Heart left ventricle (tissue), 16 donors: ENCODE measurements around the gene TBC1D19. TPM values are rescaled to one million over a fixed set of nuclear protein-coding genes. Genes with fewer than 3 reads are reported as not detected.

Source experiments
- ATAC-seq, 4 donors: fragments of 200-7000 bp; cut with Tn5 transposase; one replicate each; pipeline ENCODE4 v1.9.1; 2020 to 2022; ENCODE audit warnings: moderate library complexity in 4 of 4, mild to moderate bottlenecking in 3 of 4, moderate number of reproducible peaks in 1 of 4
- DNase-seq, 5 donors: peaks; one replicate each; pipeline ENCODE4 v3.0.0-alpha.2; 2020
- H3K27ac ChIP-seq, 12 donors: fragments of 200-600 bp; sonication (generic) in 4 of 12; one replicate each; pipeline versions ENCODE4 v1.5.0 to v1.8.0; 2016 to 2022; ENCODE audit warnings: mild to moderate bottlenecking in 2 of 12
- H3K27me3 ChIP-seq, 9 donors: fragments of 200-600 bp; sonication (generic) in 2 of 9; one replicate each; pipeline versions ENCODE4 v1.5.1 to v1.8.0; 2016 to 2022; ENCODE audit warnings: mild to moderate bottlenecking in 3 of 9
- H3K36me3 ChIP-seq, 9 donors: fragments of 200-600 bp; sonication (generic) in 2 of 9; one replicate each; pipeline versions ENCODE4 v1.5.0 to v1.8.0; 2018 to 2022; ENCODE audit warnings: mild to moderate bottlenecking in 2 of 9
- H3K4me1 ChIP-seq, 12 donors: fragments of 200-600 bp; sonication (generic) in 4 of 12; one replicate each; pipeline versions ENCODE4 v1.5.0 to v1.8.0; 2016 to 2022; ENCODE audit warnings: mild to moderate bottlenecking in 3 of 12
- H3K4me3 ChIP-seq, 12 donors: fragments of 200-600 bp; sonication (generic) in 4 of 12; one replicate each; pipeline versions ENCODE4 v1.5.0 to v1.8.0; 2017 to 2022; ENCODE audit warnings: mild to moderate bottlenecking in 9 of 12, moderate library complexity in 4 of 12
- H3K9me3 ChIP-seq, 12 donors: fragments of 200-600 bp; sonication (generic) in 4 of 12; one replicate each; pipeline versions ENCODE4 v1.5.0 to v1.8.0; 2016 to 2022; ENCODE audit warnings: mild to moderate bottlenecking in 1 of 12
- POLR2A ChIP-seq, 2 donors: fragments of 450-650 bp; IDR thresholded peaks; one replicate each; pipeline ENCODE4 v1.6.1; 2017; ENCODE audit warnings: antibody characterized with exemption in 2 of 2, mild to moderate bottlenecking in 2 of 2, moderate library complexity in 2 of 2
- WGBS, 4 donors: extraction: QIAGEN DNeasy Blood & Tissue Kit in 2 of 4; methylation state at CpG; one replicate each; pipeline versions ENCODE4 v1.1.5 to v1.1.7; 2013 to 2018; 5-methylcytosine and 5-hydroxymethylcytosine counted together
- intact Hi-C, 10 donors: fragments of 100-400 bp; cut with DNase I; formaldehyde crosslinking; loops; one replicate each; pipeline versions ENCODE4 v1.11.1 to v1.14.2; 2022
- polyA plus RNA-seq, 2 donors: library from polyadenylated mRNA; stranded (reverse); fragments of 200-250 nt; gene quantifications; one replicate each; pipeline ENCODE4 v1.2.3, GENCODE V29; 2013
- total RNA-seq, 9 donors: library from RNA; depleted of rRNA in 2 of 9; stranded (reverse); fragments of >200 nt in 2 of 9; fragmentation: NEBNext Ultra II Directional in 3 of 9; extraction: Animal tissue kit (Norgen Biotek cat#: 25700) in 3 of 9; gene quantifications; one replicate each; pipeline versions ENCODE4 v1.1.0 to v1.2.4, GENCODE V29; 2016 to 2023
- TF ChIP-seq, protein P1 (sequence below), 12 donors: fragments of 200-600 bp; sonication (generic) in 4 of 12; IDR thresholded peaks; one replicate each; pipeline versions ENCODE4 v1.5.0 to v1.8.0; 2018 to 2022; ENCODE audit warnings: antibody characterized with exemption in 12 of 12, mild to moderate bottlenecking in 5 of 12
- donor health status: ischemic (EF 13 %, LVEDD 7.1; RV severe dilation, severe dysfunction).
- donor health status: healthy with polysubstance abuse.
- donor health status: DM: no; HTN: yes; CAD: no.
- donor health status: DM: no; HTN: no; CAD: no.
- donor health status: ischemic (EF 25% LVEDD 6.9; RV normal size, moderate dysfunction).
- donor health status: ischemic (EF 25% LVEDD 5.7; RV mildly dilated, moderate dysfunction).
- donor health status: healthy.
- donor health status: DM: yes; HTN: yes; CAD: no.
- donor health status: ischemic (EF 35%, LVEDD 5.7; RV mildly dilated, moderate dysfunction).
- donor health status: nonischemic (EF 11% LVEDD 7.7; RV severe dilation, severe dysfunction).
- donor health status: DM: yes; HTN: yes; CAD: no.
- donor health status: PGD.
- donor health status: ischemic (EF 29% LVEDD 5.4; RV normal size, mild dysfunction).
- donor health status: nonischemic (EF 23%, LVEDD 6.1; RV moderate dilation, normal function).

TBC1D19 gene
- total and polyA plus RNA-seq, 11 donors: 1.7 to 10.9 (median 9.2) TPM

DNA sequence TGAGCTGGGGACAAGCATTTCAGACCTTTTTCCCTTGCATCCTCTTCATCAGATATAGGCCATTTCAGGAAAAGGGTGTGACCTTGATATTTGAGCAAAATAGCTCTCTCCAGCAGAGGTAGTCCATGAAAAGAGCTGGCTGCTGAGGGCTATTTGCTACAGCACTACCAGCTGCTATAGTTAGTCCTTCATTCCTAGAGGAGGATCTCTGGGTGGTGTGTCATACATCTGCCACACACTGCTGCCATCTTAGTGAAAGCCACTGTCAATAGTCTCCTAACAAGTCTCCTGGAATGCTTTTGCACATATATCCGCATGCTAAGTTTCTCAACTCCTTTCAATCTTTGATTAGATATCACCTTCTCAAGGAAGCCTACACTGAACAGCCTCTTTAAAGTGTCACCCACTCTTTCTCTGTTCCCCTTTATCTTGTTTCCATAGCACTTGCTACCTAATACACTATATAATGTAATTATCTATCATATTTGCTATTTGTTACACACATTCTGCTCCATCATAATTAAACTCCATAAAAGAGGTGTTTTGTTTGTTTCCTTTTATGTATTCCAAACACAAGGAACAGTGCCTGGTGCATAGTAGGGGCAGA is 131.9 kb downstream of the TBC1D19 start:
- 97 to 100% (median 99%) methylated on average over 1 of the region's 1 CpG for WGBS, 4 donors
- no peaks in the 10 kb centered on the region for H3K27me3 ChIP-seq
- no peak overlapping the region for H3K27ac ChIP-seq
- ATAC-seq: no peak
- no peak for TF ChIP-seq POLR2A (IDR thresholded peaks at IDR 0.05)
- TF ChIP-seq, protein P1, sequence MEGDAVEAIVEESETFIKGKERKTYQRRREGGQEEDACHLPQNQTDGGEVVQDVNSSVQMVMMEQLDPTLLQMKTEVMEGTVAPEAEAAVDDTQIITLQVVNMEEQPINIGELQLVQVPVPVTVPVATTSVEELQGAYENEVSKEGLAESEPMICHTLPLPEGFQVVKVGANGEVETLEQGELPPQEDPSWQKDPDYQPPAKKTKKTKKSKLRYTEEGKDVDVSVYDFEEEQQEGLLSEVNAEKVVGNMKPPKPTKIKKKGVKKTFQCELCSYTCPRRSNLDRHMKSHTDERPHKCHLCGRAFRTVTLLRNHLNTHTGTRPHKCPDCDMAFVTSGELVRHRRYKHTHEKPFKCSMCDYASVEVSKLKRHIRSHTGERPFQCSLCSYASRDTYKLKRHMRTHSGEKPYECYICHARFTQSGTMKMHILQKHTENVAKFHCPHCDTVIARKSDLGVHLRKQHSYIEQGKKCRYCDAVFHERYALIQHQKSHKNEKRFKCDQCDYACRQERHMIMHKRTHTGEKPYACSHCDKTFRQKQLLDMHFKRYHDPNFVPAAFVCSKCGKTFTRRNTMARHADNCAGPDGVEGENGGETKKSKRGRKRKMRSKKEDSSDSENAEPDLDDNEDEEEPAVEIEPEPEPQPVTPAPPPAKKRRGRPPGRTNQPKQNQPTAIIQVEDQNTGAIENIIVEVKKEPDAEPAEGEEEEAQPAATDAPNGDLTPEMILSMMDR (IDR thresholded peaks at IDR 0.05): no peak
- intact Hi-C loops: loop anchor here in 4 of 10 donors (5.0 to 10.0 kb wide), 5 partner anchors 251 to 391 kb away; partner anchors contain the start of gene RBPJ (in 1 of the 4)
- no peak overlapping the region for H3K4me3 ChIP-seq
- no peak for DNase-seq
- H3K36me3 ChIP-seq: peaks cover 0 to 3% (median 0%) of the 10 kb centered on the region in 9 donors
- H3K4me1 ChIP-seq: no peaks in the 10 kb centered on the region
- no peaks in the 10 kb centered on the region for H3K9me3 ChIP-seq

DNA sequence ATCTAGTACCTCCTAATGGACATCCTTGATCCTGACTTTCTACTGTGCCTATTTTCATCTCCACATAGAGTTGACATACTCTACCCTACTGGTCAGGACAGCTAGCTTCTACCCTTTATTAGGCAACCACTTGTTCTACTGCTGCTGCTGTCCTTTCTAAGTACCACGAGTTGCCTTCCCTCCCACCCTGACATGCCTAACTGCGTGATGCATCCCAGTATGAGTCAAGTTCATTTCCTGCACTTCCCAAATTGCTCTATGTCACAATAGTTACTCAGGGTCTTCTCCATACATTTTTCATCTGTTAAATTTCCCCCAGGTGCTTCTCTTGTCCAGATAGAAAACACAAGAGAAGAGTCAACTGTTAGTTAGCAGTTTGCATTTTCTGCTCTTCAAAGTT is 133.4 kb downstream of the TBC1D19 start:
- no peak for DNase-seq
- Histone ChIP-seq H3K4me1 (no peaks in the 10 kb centered on the region), H3K27ac (no peak overlapping the region), H3K9me3 (no peaks in the 10 kb centered on the region), H3K27me3 (no peaks in the 10 kb centered on the region), H3K36me3 (peaks cover 0 to 4% (median 0%) of the 10 kb centered on the region in 9 donors), H3K4me3 (no peak overlapping the region)
- TF ChIP-seq, protein P1 (IDR thresholded peaks at IDR 0.05): no peak
- TF ChIP-seq POLR2A (IDR thresholded peaks at IDR 0.05): no peak
- WGBS, 4 donors: 58 to 66% (median 64%) methylated on average over 2 of the region's 2 CpGs
- intact Hi-C loops: loop anchor here in 4 of 10 donors (5.0 to 10.0 kb wide), 5 partner anchors 253 to 393 kb away; partner anchors contain the start of gene RBPJ (in 1 of the 4)
- no peak for ATAC-seq

DNA sequence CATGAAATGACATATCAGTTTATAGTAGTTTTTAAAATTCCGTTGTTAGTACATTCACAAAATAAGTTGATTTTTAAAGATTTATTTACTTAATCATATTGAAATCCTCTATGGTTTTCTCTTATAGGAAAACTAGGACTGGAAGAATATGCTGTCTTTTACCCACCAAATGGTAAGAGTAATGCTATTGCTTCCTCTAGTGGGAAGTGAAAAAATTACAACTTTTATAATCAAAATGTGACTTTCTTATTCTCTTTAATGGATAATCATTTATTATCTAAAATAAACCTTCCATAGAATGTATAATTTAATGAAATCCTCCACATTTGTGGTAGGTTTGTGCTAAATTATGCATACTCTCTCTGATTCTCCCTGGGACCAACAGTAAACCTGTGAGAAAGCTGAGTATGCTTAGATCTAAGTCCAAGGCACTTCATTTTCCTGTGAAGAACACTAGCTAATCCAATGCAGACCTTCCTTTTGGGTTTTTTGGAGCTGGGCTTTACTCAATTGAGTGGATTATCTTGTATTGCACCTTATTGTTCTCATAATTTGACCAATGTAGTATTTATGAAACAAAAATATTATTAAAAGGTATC is 136.2 kb downstream of the TBC1D19 start:
- WGBS, 4 donors: 63 to 72% (median 66%) methylated on average over 1 of the region's 1 CpG
- no peak overlapping the region for H3K4me3 ChIP-seq
- intact Hi-C loops: loop anchor here (2.0 to 10.0 kb wide), 9 partner anchors 255 to 395 kb away; partner anchors contain the start of gene RBPJ (in 1 of the 10)
- H3K27ac ChIP-seq: no peak overlapping the region
- peaks cover 0 to 2% (median 0%) of the 10 kb centered on the region in 12 donors for H3K4me1 ChIP-seq
- ATAC-seq (no peak), DNase-seq (no peak)
- TF ChIP-seq, protein P1 (IDR thresholded peaks at IDR 0.05): peak; percentile 38 to 79 (median 56)
- TF ChIP-seq POLR2A (IDR thresholded peaks at IDR 0.05): no peak
- no peaks in the 10 kb centered on the region for H3K9me3 ChIP-seq
- peaks cover 0 to 13% (median 0%) of the 10 kb centered on the region in 9 donors for H3K36me3 ChIP-seq
- H3K27me3 ChIP-seq: no peaks in the 10 kb centered on the region

DNA sequence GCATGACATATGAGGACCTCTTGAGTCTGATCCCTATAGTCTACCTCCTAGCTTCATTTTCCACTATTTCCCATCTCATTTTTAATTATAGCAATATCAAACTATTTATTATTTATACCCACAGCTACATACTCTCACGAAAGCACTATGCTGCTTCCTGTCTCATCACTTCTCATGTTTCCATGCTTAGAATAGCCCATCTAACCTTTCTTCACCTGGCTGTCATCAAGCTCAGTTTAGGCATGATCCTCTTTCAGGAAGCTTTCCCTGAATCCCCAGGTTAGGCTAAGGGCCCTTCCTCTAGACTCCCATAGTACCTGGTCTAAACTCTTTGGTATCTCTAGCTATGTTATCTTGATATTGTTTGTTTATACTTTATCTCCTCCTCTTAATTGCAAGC is 137.8 kb downstream of the TBC1D19 start:
- peaks cover 0 to 15% (median 5%) of the 10 kb centered on the region in 12 donors for H3K4me1 ChIP-seq
- no peak overlapping the region for H3K4me3 ChIP-seq
- TF ChIP-seq POLR2A (IDR thresholded peaks at IDR 0.05): no peak
- TF ChIP-seq, protein P1 (IDR thresholded peaks at IDR 0.05): no peak
- DNase-seq (no peak), ATAC-seq (no peak)
- no peaks in the 10 kb centered on the region for H3K27me3 ChIP-seq
- intact Hi-C loops: loop anchor here in 6 of 10 donors (2.0 to 10.0 kb wide), 6 partner anchors 259 to 293 kb away; no protein-coding TSS in a partner anchor
- H3K9me3 ChIP-seq: no peaks in the 10 kb centered on the region
- 47 to 63% (median 55%) methylated on average over 1 of the region's 1 CpG for WGBS, 4 donors
- peaks cover 0 to 13% (median 0%) of the 10 kb centered on the region in 9 donors for H3K36me3 ChIP-seq
- H3K27ac ChIP-seq: no peak overlapping the region
